Ishikawa (cell line): ENCODE data around the gene RPL18.

Source experiments
- CEBPB ChIP-seq: IDR thresholded peaks from 2 replicates; pipeline ENCODE4 v1.6.1; 2012
- CREB1 ChIP-seq: IDR thresholded peaks from 2 replicates; pipeline ENCODE4 v1.6.1; 2012; ENCODE audit warnings: low read depth
- EGR1 ChIP-seq: IDR thresholded peaks from 2 replicates; pipeline ENCODE4 v1.6.1; 2012
- EP300 ChIP-seq: IDR thresholded peaks from 2 replicates; pipeline ENCODE4 v1.6.1; 2012; ENCODE audit warnings: borderline replicate concordance
- FOXM1 ChIP-seq: IDR thresholded peaks from 2 replicates; pipeline ENCODE4 v1.6.1; 2012; ENCODE audit warnings: low read depth, borderline replicate concordance
- NFIC ChIP-seq: IDR thresholded peaks from 2 replicates; pipeline ENCODE4 v1.6.1; 2012
- RAD21 ChIP-seq: IDR thresholded peaks from 2 replicates; pipeline ENCODE4 v1.6.1; 2012; ENCODE audit warnings: low read depth
- TAF1 ChIP-seq: IDR thresholded peaks from 2 replicates; pipeline ENCODE4 v1.6.1; 2012; ENCODE audit warnings: low read depth, mild to moderate bottlenecking
- TCF12 ChIP-seq: IDR thresholded peaks from 2 replicates; pipeline ENCODE4 v1.6.1; 2012; ENCODE audit warnings: low read depth
- TEAD4 ChIP-seq: IDR thresholded peaks from 2 replicates; pipeline ENCODE4 v1.6.1; 2012
- YY1 ChIP-seq: IDR thresholded peaks from 2 replicates; pipeline ENCODE4 v1.6.1; 2012; ENCODE audit warnings: low read depth
- ZBTB7A ChIP-seq: IDR thresholded peaks from 2 replicates; pipeline ENCODE4 v1.6.1; 2012; ENCODE audit warnings: low read depth
- TF ChIP-seq, protein P1 (sequence below): IDR thresholded peaks from 2 replicates; pipeline ENCODE4 v1.6.1; 2012
- TF ChIP-seq, protein P2 (sequence below): IDR thresholded peaks from 2 replicates; pipeline ENCODE4 v1.6.1; 2012
- TF ChIP-seq, protein P3 (sequence below): IDR thresholded peaks from 2 replicates; pipeline ENCODE4 v1.6.1; 2012; ENCODE audit warnings: low read depth, mild to moderate bottlenecking

The RPL18 gene

DNA sequence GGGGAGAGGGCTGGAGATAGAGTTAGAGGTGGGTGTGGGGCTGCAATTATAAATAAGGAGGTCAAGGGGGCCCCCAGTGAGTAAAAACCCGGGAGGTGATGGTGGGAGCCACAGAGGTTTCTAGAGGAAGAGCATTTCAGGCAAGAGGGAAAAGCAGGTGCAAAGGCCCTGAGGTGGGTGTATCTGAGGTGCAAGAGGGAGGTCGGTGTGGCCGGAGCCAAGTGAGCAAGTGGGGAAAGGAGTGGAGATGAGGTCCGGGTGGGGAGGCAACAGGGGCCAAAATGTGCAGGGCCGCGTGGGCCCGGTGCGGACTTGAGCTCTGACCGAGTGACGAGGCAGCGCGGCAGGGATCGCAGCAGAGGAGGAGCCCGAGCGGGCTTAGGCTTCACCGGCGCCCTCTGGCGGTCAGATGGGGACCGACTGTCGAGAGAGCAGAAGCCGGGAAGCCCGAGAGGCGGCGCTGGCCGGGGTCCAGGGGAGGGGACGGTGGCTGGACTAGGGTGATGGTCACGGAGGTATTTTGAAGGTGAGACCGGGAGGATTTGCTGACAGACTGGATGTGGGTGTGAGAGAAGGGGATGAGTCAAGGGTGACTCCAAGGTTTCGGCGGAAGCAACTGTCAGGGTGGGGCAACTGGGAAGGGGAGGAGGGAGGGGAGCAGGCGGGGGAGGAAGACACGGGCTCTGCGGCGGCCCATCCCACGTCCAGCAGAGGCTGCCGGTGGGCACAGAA is 30.1 kb downstream of the RPL18 start:
- TF ChIP-seq YY1: no peak
- TF ChIP-seq NFIC: peak; percentile 68
- TF ChIP-seq RAD21: peak; percentile 63
- TF ChIP-seq EP300: no peak
- no peak for TF ChIP-seq CEBPB
- TF ChIP-seq TAF1: no peak
- TF ChIP-seq, protein P1, sequence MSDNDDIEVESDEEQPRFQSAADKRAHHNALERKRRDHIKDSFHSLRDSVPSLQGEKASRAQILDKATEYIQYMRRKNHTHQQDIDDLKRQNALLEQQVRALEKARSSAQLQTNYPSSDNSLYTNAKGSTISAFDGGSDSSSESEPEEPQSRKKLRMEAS: peak; percentile 55; the same call in 1 of the 2 replicates
- TF ChIP-seq, protein P2, sequence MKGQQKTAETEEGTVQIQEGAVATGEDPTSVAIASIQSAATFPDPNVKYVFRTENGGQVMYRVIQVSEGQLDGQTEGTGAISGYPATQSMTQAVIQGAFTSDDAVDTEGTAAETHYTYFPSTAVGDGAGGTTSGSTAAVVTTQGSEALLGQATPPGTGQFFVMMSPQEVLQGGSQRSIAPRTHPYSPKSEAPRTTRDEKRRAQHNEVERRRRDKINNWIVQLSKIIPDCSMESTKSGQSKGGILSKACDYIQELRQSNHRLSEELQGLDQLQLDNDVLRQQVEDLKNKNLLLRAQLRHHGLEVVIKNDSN: no peak
- no peak for TF ChIP-seq CREB1
- no peak for TF ChIP-seq FOXM1

DNA sequence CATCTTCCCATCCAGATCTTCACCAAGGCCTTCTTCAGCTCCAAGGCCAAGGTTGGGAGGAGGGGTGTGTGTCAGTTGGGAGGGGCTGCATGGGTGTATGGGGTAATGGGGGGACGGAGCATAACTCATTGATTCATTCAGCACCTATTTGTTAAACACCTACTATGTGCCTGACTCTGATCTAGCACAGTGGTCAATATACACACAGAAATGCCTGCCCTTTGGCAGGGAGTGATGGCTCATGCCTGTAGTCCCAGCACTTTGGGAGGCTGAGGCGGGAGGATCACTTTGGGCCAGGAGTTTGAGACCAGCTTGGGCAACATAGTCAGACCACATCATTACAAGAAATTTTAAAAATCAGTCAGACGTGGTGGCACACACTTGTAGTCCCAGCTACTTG is 31.6 kb downstream of the RPL18 start:
- TF ChIP-seq EGR1 (no peak), ZBTB7A (no peak), TEAD4 (no peak), CEBPB (no peak), TAF1 (no peak), EP300 (no peak), YY1 (no peak), NFIC (no peak), RAD21 (no peak), CREB1 (no peak)
- TF ChIP-seq, protein P2: no peak
- TF ChIP-seq, protein P3, sequence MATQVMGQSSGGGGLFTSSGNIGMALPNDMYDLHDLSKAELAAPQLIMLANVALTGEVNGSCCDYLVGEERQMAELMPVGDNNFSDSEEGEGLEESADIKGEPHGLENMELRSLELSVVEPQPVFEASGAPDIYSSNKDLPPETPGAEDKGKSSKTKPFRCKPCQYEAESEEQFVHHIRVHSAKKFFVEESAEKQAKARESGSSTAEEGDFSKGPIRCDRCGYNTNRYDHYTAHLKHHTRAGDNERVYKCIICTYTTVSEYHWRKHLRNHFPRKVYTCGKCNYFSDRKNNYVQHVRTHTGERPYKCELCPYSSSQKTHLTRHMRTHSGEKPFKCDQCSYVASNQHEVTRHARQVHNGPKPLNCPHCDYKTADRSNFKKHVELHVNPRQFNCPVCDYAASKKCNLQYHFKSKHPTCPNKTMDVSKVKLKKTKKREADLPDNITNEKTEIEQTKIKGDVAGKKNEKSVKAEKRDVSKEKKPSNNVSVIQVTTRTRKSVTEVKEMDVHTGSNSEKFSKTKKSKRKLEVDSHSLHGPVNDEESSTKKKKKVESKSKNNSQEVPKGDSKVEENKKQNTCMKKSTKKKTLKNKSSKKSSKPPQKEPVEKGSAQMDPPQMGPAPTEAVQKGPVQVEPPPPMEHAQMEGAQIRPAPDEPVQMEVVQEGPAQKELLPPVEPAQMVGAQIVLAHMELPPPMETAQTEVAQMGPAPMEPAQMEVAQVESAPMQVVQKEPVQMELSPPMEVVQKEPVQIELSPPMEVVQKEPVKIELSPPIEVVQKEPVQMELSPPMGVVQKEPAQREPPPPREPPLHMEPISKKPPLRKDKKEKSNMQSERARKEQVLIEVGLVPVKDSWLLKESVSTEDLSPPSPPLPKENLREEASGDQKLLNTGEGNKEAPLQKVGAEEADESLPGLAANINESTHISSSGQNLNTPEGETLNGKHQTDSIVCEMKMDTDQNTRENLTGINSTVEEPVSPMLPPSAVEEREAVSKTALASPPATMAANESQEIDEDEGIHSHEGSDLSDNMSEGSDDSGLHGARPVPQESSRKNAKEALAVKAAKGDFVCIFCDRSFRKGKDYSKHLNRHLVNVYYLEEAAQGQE: no peak

DNA sequence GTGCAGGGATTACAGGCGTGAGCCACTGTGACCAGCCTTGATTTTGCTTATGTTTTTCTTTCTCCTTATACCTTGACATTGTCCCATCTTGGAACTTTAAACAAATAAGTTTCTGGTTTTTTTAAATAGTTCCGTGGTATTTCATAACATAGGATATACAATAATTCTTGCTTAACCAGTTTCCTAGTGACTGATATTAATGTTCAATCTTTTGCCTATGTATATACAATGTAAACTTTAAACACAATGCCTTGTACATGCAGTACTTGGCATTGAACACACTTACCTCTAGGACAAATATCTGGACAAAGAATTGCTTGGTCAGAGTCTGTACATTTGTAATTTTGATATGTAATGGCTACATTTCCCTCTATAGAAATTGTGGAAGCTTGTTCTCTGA is 36.8 kb downstream of the RPL18 start:
- TF ChIP-seq TAF1: no peak
- no peak for TF ChIP-seq TCF12
- TF ChIP-seq YY1: no peak
- TF ChIP-seq NFIC: no peak
- TF ChIP-seq, protein P1: no peak
- no peak for TF ChIP-seq FOXM1
- TF ChIP-seq, protein P2: no peak
- TF ChIP-seq, protein P3: no peak
- TF ChIP-seq EGR1: no peak
- TF ChIP-seq ZBTB7A: no peak
- no peak for TF ChIP-seq CREB1

DNA sequence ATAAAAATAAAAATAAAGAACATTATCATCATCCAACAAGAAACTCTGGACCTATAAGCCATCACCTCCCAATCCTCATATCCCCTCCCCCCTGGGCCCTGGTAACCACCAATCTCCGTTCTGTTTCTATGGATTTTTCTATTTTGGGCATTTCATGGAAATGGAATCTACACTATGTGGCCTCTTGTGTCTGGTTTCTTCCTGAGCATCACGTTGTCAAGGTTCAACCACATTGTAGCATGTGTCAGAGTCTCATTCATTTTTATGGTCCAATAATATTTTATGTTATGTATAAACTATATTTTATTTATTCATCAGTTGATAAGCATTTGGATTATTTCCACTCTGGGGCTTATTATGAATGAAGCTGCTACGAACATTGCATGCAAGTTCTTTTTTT is 40.1 kb downstream of the RPL18 start:
- TF ChIP-seq EGR1 (no peak), ZBTB7A (no peak), TCF12 (no peak), EP300 (no peak)
- TF ChIP-seq, protein P3: no peak
